Measurements from ENCODE around the gene ZNHIT1.
A peak's percentile ranks its signal among the peaks of the same experiment; 100 is the strongest.

The ZNHIT1 gene

DNA sequence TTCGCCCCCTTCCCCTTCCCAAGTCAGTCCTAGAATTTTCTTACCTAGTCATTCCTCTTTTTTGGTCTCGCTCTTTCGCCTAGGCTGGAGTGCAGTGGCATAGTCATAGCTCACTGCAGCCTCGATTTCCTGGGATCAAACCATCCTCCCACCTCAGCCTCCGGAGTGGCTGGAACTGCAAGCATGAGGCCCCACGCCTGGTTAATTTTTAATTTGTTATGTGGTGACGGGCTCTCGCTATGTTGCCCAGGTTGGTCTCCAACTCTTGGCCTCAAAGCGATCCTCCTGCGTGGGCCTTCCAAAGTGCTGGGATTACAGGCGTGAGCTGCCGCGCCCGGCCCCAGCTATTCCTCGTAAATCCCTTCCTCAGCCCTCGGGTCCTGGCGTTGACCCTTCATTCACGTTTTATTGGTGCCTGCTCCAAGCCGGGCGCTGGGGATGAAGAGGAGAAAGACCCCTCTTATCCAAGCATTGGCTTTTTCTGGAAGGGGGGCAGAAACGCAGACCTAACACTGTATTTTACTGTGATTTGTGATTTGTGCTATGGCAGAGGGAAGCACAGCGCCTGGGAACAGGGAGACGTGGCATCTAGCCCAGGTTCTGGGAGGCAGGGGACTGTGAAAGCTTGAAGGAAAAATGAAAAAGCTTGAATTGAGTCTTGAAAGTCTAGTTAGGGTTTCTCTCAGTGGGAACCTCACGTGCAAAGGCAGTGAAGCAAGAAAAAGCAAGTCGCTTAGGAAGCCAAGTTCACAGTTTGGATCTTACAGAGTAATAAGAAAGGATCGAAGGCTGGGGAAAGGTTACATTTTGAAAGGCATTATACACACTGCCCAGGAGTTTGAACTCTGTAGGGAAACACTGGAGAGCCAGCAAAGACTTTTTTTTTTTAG lies 516 bp downstream of the ZNHIT1 start:
- DNase-seq (ENCODE audit: low spot score): no peak

DNA sequence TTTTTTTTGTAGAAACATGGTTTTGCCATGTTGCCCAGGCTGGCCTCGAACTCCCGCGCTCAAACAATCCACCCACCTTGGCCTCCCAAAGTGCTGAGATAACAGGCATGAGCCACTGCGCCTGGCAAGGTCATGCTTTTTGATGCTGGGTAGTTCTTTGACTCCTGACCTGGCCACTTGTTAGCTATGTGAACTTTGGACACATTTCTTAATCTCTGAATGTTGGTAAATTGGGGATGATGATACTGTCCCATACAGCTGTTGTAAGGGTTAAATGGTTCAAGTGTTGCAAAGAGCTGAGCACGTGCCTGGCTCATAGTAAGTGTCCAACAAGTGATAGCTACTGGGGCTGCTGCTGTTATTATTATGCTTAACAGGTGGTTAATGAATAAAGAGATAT lies 2.3 kb downstream of the ZNHIT1 start:
- no peak for DNase-seq (ENCODE audit: low spot score)

DNA sequence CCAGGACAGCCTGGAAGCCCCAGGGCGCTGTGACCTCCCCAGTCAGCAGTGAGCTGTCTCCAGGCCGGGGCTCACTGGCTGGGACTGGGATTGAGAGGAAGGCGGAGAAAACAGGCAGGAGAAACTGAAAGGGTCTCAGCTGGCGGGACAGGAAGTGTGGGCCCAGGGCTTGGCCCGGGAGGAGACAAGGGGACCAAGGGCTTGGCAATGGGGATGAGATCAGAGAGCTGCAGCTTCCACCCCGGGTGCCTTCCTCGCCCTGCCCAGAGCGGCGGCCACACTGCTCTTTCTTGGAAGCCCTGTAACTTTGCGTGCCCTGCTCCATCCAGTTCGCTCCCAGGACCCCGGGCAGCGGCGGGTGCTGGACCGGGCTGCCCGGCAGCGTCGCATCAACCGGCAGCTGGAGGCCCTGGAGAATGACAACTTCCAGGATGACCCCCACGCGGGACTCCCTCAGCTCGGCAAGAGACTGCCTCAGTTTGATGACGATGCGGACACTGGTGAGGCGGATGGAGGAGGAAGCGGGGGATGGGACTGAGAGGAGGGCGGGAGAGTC lies 4.4 kb downstream of the ZNHIT1 start:
- DNase-seq (ENCODE audit: low spot score): no peak

DNA sequence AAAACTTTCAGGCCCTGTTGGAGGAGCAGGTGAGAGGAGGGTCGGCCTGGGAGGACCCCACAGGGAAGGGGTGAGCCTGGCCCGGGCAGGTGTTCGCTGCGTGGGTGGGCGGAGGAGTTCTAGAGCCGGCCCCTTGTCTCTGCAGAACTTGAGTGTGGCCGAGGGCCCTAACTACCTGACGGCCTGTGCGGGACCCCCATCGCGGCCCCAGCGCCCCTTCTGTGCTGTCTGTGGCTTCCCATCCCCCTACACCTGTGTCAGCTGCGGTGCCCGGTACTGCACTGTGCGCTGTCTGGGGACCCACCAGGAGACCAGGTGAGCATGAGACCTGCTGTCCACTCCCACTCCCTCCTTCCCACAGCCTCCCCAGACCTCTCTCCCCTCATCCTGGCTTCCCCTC lies 5.6 kb downstream of the ZNHIT1 start:
- DNase-seq (ENCODE audit: low spot score): no peak

DNA sequence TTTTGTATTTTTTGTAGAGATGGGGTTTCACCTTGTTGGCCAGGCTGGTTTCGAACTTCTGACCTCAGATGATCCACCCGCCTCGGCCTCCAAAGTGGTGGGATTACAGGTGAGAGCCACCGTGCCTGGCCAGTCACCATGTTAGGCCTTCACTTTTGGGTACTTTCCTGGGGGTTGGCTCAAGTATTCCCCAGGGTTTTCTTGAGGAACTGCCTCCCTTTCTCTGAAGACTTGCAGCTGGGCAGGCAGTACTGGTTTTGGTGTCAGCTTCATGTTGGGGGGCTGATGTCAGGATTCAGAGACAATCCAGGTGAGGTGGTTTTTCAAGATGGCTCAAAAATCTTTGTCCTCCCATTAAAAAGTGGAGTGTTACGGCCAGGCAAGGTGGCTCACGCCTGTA lies 7.7 kb downstream of the ZNHIT1 start:
- no peak for DNase-seq (ENCODE audit: low spot score)

DNA sequence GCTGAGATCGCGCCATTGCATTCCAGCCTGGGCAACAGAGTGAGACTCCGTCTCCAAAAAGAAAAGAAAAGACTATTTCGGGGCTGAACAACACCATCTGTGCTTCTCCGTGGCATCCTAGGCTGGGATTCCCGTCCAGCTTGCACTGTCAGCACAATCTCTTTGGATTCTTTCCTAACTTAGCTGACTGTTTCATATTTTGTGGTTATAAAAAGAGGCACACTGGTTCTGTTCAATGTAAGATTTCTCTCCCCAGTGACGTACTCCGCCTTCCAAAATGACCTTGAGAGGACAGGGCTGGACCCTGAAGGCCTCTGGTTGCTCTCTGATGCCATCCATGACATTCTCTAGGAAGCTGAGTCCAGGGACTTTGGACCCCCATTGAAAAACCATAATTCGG lies 8.8 kb downstream of the ZNHIT1 start:
- no peak for DNase-seq (ENCODE audit: low spot score)

DNA sequence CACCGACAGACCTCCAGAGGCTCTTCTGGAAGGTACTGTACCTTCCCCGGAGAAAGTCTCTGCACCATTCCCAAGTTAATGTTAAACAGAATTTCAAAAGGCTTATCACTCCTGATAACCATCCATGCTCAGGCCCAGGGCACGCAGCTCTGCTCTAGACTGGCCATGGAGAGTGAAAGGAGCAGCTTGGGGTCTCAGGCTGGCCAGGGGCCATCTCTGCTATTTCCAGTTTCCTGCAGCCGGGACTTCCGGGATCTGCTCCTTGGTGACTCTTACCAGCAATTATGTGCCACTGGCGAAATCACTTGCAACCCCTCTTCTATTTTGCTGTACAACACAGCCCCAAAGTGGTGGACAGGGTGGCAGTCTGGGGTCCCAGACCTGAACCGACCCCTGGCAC lies 13.7 kb downstream of the ZNHIT1 start:
- DNase-seq (ENCODE audit: low spot score): no peak

DNA sequence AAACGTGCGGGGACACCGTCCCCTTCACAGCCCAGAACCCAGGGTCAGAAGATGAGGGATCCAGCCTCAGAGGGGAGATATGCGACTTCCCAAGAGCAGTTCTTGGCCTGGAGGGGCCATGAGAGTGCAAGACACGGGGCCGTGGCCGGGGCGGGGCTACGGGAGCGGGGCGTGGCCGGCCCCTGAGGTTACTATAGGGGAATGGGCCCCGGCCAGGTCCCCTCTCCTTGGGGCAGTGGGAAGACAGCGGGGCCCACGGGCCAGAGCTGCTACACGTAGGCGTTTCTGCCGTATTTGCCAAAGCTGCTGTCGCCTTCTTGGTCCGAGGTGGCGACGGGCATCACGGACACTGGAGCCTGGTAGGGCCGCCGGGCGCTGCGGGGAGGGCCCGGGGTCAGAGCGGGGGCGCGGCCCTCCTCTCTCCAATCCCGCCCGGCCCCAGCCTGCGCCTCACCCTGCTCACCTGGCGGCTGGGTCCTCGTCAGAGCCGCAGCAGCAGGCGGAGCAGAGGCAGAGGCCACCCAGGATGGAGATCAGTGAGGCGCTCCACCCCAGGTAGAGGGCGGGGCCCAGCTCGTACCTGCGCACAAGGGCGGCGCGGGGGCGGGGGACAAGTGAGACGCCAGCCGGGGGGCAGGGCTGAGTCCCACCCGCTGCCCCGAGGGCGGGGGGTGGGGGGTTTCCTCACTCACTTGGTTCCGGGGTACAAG lies 14.3 kb downstream of the ZNHIT1 start:
- DNase-seq (ENCODE audit: low spot score): no peak

DNA sequence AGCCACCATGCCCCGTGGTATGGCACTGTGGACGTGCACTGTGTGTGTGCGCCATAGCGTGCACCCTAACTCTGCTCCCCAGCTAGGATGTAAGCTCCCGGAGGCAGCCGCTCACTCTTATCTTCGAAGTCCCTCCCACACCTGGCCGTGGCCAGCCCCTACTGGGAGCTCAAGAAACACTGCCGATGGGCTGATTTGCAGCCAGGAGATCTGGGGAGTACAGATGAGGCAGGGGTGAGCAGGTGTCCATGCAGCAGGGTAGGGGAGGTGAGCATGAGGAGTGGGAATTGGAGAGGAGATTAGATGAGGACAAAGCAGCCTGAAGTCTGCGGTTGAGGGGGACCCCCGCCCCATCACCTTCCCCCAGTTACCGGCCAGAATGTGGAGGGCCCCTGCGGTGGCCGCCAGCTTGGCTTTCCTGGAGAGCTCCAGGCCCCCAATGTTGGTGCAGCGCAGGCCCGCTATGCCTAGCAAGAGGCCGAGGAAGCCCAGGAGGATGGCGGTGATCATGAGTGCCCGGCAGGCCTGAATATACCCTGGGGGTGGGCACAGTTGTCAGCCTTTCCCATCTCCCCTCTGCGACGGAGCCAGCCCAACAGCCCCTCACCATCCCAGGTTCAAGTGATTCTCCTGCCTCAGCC lies 16.1 kb downstream of the ZNHIT1 start:
- no peak for DNase-seq (ENCODE audit: low spot score)

DNA sequence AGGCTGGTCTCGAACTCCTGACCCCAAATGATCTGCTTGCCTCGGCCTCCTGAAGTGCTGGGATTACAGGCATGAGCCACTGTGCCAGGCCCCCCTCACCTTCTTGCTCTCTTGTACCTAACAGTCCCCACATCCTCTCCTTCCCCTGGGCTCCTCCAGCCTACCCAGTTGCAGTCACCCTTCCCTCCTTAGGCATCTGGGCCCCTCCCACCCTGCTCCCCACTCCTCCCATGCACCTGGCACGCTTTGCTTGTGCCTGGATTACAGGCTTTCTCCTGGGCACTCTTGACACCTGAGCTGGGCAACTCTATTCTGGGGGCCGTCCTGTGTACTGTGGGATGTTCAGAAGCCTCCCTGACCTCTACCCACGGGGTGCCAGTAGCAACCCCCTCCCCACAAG lies 16.7 kb downstream of the ZNHIT1 start:
- DNase-seq (ENCODE audit: low spot score): no peak

DNA sequence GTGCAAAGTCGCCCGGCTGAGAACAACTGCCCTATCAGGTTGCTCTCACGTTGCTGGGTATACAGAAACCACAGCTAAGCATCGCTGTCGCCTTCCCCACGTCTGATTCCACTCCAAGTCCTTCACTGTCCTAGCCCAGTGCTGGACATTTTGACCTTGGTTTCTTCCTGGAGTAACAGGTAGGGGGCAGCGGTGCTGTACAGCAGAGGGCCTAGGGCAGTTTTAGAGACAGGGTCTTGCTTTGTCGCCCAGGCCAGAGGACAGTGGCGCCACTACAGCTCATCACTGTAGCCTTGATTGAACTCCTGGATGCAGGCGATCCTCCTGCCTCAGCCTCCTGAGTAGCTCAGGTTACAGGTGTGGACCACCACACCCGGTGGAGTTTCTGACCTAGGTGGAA lies 17.1 kb downstream of the ZNHIT1 start:
- peak; percentile 58 for DNase-seq (ENCODE audit: low spot score)

DNA sequence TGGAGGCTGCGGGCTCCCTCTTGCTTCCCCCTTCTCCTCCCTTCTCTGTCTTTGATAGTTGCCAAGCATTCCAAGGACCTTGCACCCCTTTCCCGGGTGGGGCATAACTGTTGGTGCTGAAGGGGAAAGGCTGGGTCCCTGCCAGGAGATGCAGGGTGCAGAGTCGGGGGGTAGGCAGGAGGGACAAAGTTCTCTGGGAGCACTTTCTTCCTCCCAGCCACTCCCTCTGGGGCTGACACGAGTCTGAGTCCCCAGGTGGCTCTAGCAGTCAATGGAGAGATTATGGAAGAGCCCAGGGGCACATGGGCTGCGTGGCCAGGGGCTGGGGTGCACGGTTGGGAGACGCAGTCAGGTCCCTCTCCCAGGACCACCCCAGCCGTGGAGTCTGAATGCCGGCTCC lies 17.6 kb downstream of the ZNHIT1 start:
- DNase-seq (ENCODE audit: low spot score): no peak

DNA sequence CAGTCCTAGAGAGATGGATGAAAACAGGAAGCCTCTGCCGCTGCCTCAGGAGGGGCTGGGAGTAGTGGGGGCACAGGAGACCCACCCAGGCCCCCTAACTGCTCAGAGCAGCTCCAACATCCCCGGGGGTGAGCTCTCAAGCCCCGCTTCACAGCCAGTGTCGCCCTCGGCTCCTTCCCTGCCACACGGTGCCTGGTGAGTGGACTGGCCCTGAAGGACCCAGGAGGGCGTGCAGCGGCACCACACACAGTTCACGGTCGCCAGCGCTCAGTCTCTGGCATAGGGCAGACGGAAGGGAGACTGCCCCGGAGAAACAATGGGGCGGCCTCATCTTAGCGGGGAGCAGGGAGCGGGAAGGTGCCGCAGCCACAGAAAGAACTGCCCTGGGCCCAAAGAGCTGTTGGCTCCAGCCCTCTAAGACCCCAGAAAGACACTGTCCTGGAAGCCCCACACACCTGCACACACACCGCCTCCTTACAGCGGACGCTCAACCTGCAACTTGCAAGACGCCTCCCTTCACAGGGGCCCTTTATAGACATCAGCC lies 18.4 kb downstream of the ZNHIT1 start:
- no peak for DNase-seq (ENCODE audit: low spot score)

DNA sequence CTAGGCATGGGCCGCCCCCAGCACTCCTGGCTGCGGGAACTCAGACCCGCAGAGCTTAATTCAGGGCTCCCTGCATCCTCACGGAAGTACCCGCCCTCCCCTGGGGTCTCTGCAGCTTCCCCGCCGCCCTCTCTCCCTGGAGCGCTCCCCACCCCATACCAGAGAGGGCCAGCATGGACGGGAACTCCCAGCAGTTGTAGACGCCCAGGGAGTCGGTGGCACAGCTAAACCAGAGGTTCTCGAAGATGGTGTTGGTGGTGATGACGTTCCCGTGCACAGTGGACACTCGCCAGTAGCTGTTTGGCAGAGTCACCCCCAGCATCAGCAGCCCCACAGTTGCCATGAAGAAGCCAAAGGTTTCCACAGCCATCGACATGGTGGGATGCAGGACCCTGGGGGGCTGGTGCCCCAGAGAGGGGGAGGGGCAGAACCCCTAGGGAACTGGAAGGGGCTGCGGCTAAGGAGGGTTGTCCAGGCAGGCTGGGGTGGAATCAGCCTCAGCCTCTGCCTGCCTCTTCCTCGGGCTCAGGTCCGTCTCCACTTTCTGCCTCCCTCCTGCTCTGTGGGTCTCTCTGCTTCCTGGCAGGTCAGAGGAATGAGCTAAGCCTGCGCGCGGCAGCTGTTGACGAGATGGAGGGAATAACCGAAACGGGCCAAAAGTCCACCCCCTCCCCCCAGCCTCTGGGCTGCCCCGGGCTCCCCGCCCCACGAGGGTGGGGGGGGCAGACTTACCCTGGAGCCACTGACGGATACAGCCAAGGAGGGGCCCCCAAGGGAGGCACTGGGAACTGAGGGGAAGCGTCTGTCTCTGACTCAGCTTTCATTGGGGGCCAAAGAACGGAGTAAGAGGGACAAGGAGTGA lies 19.5 kb downstream of the ZNHIT1 start, which contains the start of gene CLDN15:
CLDN15 (minus strand) TSS at position 597 of the 862 bp plus-strand sequence; CDS start at position 376, 221 bp downstream.
- no peak for DNase-seq (ENCODE audit: low spot score)

DNA sequence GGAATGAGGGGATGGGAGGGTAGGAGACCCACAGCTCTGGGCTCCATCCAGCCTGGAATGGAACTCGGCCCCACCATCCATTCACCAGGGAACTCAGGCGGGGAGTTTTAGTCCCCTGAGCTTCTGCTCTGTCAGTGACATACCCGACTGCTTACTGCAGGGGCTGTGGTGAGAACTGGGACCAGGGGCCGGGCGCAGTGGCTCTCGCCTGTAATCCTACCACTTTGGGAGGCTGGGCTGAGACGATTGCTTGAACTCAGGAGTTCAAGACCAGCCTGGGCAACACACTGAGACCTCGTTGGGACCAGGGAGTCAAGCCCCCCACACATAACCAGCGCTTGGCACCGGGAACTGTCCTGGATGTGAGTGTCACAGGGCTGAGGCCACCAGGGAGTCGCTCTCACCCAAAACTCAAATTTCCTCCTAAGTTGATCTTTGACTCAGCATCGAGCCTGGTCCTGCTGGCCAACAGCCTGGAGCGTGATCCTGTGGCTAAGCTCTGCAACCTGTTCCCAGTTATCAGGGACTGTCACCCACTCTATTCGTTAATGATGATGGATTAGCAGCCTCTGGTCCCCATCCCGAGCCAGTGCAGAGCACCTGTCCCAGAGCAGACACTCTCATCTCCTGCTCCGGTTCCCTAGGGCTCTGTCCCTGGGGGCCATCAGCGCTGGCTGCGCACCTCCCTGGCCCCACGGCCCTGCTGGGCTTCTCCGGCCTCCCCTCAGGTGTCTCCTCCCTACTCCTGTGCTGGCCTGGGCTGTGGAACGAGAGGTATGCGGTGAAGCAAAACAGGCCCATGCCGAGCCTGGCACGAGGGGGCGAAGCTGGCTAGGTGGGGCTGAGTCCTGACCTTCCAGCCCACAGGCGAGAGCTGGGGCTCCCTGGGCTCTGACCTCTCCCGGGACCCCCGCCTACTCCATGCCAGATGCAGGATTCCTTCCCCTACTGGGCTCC lies 20.5 kb downstream of the ZNHIT1 start:
- no peak for DNase-seq (ENCODE audit: low spot score)

DNA sequence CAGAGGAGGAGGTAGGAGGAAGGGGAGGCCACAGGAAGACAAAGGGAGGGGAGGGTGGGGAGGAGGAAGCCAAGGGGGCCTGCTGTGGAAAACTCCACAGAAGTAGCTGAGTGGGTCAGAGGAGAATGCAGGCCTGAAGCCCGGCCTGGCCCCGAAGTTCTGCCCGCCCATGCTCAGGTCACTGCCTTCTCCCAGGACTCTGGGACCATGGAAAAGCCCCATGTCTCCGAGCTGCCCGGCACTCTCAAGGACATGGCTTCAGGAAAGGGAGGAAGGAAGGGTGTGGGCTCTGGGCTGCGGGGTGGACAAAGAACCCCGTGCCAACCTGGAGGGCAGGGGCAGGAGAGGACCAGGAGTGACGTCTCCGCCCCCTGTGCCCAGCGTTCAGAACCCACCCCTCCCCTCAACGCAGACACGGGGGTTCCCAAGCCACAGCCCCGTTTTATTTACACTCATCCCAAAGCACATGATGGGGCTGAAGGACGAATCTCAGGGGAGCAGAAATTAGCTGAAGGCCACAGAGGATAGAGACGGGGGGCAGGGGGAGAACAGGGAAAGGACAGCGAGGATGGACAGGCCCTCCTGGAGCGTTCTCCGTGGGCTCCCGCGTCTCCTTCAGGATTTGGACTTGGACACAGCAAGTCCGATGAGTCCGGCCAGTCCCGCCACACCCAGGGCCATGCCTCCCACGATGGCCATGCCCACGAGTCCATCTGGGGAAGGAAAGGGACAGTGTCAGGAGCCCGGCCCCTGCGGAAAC lies 21.4 kb downstream of the ZNHIT1 start:
- no peak for DNase-seq (ENCODE audit: low spot score)

DNA sequence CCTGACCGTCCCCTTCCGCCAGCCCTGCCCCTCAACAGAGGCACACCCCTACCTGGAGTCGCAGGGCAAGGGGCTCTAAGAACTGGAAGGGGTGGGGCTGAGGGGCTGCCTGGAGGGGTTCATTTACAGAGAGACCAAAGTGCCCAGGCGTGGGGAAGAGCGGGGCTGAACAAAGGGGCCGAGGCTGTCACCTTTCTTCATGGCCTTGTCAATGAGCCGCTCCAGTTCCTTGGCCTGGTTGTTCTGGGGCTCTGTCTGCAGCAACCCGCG lies 21.9 kb downstream of the ZNHIT1 start:
- DNase-seq (ENCODE audit: low spot score): no peak

DNA sequence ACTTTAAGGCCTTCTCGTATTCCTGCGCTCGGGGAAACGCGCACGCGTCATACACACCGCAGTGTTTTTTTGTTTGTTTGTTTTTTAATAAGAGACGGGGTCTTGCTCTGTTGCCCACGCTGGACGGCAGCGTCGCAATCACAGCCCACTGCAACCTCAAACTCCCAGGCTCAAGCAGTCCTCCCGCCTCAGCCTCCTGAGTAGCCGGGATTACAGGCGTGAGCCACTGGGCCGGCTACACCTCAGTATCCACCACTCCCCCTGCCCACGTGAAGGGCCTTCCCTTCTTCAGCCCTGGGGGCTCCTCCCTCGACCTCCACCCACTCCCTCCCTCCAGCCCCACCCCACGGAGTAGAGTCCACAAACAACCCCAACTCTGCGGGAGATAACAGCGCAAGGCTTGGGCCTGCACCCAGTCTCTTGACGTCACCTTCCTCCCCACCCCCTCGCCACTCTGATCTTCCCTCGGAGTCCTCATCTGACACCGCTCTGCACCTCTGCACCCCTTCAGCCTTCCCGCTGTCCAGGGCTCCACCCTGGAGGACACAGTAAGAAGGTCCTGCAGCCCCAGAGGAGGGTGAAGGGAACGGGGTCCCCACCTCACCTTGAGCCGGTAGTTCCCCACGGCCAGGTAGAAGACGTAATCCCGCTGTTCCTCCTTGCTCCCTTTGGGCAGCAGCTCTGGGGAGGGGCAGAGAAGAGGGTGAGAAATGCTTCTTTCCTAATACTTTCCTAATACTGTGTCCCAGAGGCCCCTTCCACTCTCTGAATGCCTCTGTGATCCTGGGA lies 22.5 kb downstream of the ZNHIT1 start:
- peak; percentile 93 for DNase-seq (ENCODE audit: low spot score)

DNA sequence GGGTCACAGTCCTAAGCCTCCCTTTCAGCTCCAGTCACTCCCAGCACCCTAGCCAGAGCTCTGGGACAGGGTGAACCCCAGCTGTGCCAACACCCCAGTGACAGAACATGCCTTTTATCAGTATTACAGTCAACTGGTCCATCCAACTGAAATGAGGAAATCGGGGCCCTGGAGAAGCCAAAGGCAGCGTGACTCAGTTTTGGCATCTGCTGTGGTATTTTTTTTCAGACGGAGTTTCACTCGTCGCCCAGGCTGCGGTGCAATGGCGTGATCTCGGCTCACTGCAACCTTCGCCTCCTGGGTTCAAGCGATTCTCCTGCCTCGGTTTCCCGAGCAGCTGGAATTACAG lies 23.0 kb downstream of the ZNHIT1 start:
- DNase-seq (ENCODE audit: low spot score): peak; percentile 86

Data from hematopoietic multipotent progenitor cell treated with erythropoietin and hydrocortisone succinate and interleukin-3 and kit ligand, for 15 days (in vitro differentiated cells).